ENCODE results near the gene AKT1. TPM values are rescaled to one million over a fixed set of nuclear protein-coding genes. Genes with fewer than 3 reads are reported as not detected.
A peak's percentile ranks its signal among the peaks of the same experiment; 100 is the strongest.

AKT1 gene
- polyA plus RNA-seq, 2 of the 4 experiments (the other 2 are of a cell fraction) = 70.2 to 93.8 TPM

DNA sequence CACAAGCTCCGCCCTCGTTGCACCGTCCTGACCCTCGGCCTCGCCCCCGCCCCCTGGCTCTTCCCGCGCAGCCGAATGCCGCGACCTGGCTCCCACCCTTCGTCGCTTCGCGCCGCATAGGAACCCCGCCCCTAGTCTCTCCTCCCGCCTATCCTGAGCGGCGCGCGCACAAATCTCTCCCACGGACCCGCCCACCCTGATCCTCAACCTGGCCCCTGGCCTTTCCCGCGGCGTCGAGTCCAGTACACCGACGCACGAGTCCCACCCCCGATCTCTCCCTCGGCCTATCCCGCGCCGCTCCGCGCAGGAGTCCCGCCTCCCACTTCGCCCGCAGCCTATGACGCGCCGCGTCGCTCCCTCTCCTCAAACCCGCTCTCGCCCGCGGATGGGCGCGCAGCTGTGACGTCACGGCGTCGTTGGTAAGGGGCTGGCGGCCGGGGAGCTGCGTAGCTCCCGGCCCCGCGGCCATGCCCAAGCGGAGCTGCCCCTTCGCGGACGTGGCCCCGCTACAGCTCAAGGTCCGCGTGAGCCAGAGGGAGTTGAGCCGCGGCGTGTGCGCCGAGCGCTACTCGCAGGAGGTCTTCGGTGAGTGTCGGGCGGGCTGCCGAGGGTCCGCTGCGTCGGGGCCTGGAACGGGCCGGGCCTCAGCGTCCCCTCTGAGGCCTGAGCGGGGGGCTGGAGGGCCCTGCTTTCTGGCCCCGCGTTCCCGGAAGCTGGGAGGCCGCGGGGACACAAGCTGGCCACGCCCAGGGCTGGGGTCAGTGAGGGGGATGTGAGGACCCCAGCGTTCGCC lies 42.6 kb downstream of the AKT1 start, which contains the start of gene SIVA1:
TSS of gene SIVA1 (plus strand) at position 413 of the 793 bp plus-strand sequence. CDS start at position 468, 55 bp downstream.
- Histone ChIP-seq H3K9me3 (no peaks in the 10 kb centered on the region; the same call in 2 of the 3 replicates), H3K27ac (peak within 1 kb of the TSS; percentile 93 to 96), H3K4me3 (peak within 1 kb of the TSS; percentile 100), H3K4me2 (peak within 1 kb of the TSS; percentile 95), H3K4me1 (peaks cover 28% of the 10 kb centered on the region)
- TF ChIP-seq ZNF302 (CRISPR knock-in tag; IDR thresholded peaks at IDR 0.05) (no peak), CHD4 (IDR thresholded peaks at IDR 0.05; ENCODE audit: borderline replicate concordance) (no peak), MAZ (IDR thresholded peaks at IDR 0.05; ENCODE audit: borderline replicate concordance, low read depth, low read length) (no peak; the same call in 1 of the 2 replicates), FOSL2 (IDR thresholded peaks at IDR 0.05) (no peak), FOSL2 (CRISPR knock-in tag; IDR thresholded peaks at IDR 0.05) (0 out of 2 replicates have a peak, but pooled peaks have one; percentile 11), RFX5 (IDR thresholded peaks at IDR 0.05) (peak; percentile 78; the same call in 1 of the 2 replicates), KDM5A (IDR thresholded peaks at IDR 0.05) (peak; percentile 72), HOXA7 (CRISPR knock-in tag; IDR thresholded peaks at IDR 0.05) (no peak), JUN (IDR thresholded peaks at IDR 0.05) (peak in 1 of 2 experiments; percentile 68; a peak in 3 of 5 replicates), GATA3 (IDR thresholded peaks at IDR 0.05; ENCODE audit: borderline replicate concordance) (no peak), FOSB (CRISPR knock-in tag; IDR thresholded peaks at IDR 0.05) (no peak), POLR2A (IDR thresholded peaks at IDR 0.05; ENCODE audit: low read length) (peak; percentile 86), POLR2AphosphoS2 (conservative IDR thresholded peaks at IDR 0.05; ENCODE audit: low read length) (no peak), PHF8 (IDR thresholded peaks at IDR 0.05; ENCODE audit: borderline replicate concordance, low read depth) (peak; percentile 94), TFCP2L1 (CRISPR knock-in tag; IDR thresholded peaks at IDR 0.05) (peak; percentile 51; the same call in 1 of the 2 replicates), HDAC2 (IDR thresholded peaks at IDR 0.05) (no peak), MYC (IDR thresholded peaks at IDR 0.05; ENCODE audit: borderline replicate concordance, low read length) (peak; percentile 4; the same call in 1 of the 2 replicates)
- TF ChIP-seq, protein P1, sequence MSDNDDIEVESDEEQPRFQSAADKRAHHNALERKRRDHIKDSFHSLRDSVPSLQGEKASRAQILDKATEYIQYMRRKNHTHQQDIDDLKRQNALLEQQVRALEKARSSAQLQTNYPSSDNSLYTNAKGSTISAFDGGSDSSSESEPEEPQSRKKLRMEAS (IDR thresholded peaks at IDR 0.05) = peak; percentile 80
- TF ChIP-seq, protein P2, sequence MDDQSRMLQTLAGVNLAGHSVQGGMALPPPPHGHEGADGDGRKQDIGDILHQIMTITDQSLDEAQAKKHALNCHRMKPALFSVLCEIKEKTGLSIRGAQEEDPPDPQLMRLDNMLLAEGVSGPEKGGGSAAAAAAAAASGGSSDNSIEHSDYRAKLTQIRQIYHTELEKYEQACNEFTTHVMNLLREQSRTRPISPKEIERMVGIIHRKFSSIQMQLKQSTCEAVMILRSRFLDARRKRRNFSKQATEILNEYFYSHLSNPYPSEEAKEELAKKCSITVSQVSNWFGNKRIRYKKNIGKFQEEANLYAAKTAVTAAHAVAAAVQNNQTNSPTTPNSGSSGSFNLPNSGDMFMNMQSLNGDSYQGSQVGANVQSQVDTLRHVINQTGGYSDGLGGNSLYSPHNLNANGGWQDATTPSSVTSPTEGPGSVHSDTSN (IDR thresholded peaks at IDR 0.05) = 0 out of 2 replicates have a peak, but pooled peaks have one; percentile 16
- TF ChIP-seq, protein P3, sequence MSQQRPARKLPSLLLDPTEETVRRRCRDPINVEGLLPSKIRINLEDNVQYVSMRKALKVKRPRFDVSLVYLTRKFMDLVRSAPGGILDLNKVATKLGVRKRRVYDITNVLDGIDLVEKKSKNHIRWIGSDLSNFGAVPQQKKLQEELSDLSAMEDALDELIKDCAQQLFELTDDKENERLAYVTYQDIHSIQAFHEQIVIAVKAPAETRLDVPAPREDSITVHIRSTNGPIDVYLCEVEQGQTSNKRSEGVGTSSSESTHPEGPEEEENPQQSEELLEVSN (IDR thresholded peaks at IDR 0.05; ENCODE audit: borderline replicate concordance, low read depth) = peak; percentile 91
- TF ChIP-seq, protein P4, sequence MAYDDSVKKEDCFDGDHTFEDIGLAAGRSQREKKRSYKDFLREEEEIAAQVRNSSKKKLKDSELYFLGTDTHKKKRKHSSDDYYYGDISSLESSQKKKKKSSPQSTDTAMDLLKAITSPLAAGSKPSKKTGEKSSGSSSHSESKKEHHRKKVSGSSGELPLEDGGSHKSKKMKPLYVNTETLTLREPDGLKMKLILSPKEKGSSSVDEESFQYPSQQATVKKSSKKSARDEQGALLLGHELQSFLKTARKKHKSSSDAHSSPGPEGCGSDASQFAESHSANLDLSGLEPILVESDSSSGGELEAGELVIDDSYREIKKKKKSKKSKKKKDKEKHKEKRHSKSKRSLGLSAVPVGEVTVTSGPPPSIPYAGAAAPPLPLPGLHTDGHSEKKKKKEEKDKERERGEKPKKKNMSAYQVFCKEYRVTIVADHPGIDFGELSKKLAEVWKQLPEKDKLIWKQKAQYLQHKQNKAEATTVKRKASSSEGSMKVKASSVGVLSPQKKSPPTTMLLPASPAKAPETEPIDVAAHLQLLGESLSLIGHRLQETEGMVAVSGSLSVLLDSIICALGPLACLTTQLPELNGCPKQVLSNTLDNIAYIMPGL (CRISPR knock-in tag; IDR thresholded peaks at IDR 0.05; ENCODE audit: borderline replicate concordance) = no peak
- TF ChIP-seq, protein P5, sequence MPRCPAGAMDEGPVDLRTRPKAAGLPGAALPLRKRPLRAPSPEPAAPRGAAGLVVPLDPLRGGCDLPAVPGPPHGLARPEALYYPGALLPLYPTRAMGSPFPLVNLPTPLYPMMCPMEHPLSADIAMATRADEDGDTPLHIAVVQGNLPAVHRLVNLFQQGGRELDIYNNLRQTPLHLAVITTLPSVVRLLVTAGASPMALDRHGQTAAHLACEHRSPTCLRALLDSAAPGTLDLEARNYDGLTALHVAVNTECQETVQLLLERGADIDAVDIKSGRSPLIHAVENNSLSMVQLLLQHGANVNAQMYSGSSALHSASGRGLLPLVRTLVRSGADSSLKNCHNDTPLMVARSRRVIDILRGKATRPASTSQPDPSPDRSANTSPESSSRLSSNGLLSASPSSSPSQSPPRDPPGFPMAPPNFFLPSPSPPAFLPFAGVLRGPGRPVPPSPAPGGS (IDR thresholded peaks at IDR 0.05) = peak; percentile 68; the same call in 1 of the 3 replicates
- TF ChIP-seq, protein P6, sequence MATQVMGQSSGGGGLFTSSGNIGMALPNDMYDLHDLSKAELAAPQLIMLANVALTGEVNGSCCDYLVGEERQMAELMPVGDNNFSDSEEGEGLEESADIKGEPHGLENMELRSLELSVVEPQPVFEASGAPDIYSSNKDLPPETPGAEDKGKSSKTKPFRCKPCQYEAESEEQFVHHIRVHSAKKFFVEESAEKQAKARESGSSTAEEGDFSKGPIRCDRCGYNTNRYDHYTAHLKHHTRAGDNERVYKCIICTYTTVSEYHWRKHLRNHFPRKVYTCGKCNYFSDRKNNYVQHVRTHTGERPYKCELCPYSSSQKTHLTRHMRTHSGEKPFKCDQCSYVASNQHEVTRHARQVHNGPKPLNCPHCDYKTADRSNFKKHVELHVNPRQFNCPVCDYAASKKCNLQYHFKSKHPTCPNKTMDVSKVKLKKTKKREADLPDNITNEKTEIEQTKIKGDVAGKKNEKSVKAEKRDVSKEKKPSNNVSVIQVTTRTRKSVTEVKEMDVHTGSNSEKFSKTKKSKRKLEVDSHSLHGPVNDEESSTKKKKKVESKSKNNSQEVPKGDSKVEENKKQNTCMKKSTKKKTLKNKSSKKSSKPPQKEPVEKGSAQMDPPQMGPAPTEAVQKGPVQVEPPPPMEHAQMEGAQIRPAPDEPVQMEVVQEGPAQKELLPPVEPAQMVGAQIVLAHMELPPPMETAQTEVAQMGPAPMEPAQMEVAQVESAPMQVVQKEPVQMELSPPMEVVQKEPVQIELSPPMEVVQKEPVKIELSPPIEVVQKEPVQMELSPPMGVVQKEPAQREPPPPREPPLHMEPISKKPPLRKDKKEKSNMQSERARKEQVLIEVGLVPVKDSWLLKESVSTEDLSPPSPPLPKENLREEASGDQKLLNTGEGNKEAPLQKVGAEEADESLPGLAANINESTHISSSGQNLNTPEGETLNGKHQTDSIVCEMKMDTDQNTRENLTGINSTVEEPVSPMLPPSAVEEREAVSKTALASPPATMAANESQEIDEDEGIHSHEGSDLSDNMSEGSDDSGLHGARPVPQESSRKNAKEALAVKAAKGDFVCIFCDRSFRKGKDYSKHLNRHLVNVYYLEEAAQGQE (IDR thresholded peaks at IDR 0.05) = no peak; the same call in 1 of the 2 replicates
- 0% methylated on average over 13 of the region's 95 CpGs for WGBS (ENCODE audit: missing lambda C conversion rate)
- CTCF ChIA-PET = interaction anchor here (0.6 to 5.1 kb wide), 12 partner anchors 10 to 87 kb away, joined by 3 to 41 read pairs (median 4); no protein-coding TSS in a partner anchor
- DNase-seq (ENCODE audit: low read depth in 1 of 2, low spot score in 1 of 2) = peak; percentile 98 to 100
- no peak for FAIRE-seq
- POLR2A ChIA-PET = interaction anchor here (0.6 to 1.4 kb wide), 8 partner anchors 18 to 268 kb away, joined by 3 to 7 read pairs (median 4); partner anchors contain the start of gene CDCA4
- ATAC-seq = peak; percentile 92 to 95
